Liver (tissue), 3 donors: ENCODE data around the gene C19orf47.

Experiments used
- CTCF ChIP-seq: fragments of 150-350 bp; IDR thresholded peaks from 2 replicates; pipeline ENCODE4 v1.5.1; 2017; ENCODE audit warnings: improper control_type of control experiment, low read depth, low read length; ENCODE audit not compliant: missing input control
- EGR1 ChIP-seq, 2 donors: IDR thresholded peaks; 2 replicates each; pipeline ENCODE4 v1.6.1; 2016 to 2018; ENCODE audit warnings: antibody characterized with exemption in 2 of 2, low read depth in 2 of 2
- FOXA1 ChIP-seq: IDR thresholded peaks from 2 replicates; pipeline ENCODE4 v1.6.1; 2016; ENCODE audit warnings: antibody characterized with exemption
- GABPA ChIP-seq, 2 donors: IDR thresholded peaks in 1 of 2; conservative IDR thresholded peaks in 1 of 2; 2 replicates each; pipeline ENCODE4 v1.6.1; 2016; ENCODE audit warnings: antibody characterized with exemption in 2 of 2, mild to moderate bottlenecking in 1 of 2, moderate library complexity in 1 of 2
- JUND ChIP-seq, 2 donors: IDR thresholded peaks; 2 replicates each; pipeline ENCODE4 v1.6.1; 2016; ENCODE audit warnings: antibody characterized with exemption in 2 of 2
- MAX ChIP-seq: IDR thresholded peaks from 2 replicates; pipeline ENCODE4 v1.6.1; 2016; ENCODE audit warnings: antibody characterized with exemption
- RAD21 ChIP-seq, 2 donors: IDR thresholded peaks; 2 replicates each; pipeline ENCODE4 v1.6.1; 2016; ENCODE audit warnings: antibody characterized with exemption in 2 of 2, mild to moderate bottlenecking in 2 of 2
- TAF1 ChIP-seq: conservative IDR thresholded peaks from 2 replicates; pipeline ENCODE4 v1.6.1; 2016; ENCODE audit warnings: antibody characterized with exemption, mild to moderate bottlenecking
- YY1 ChIP-seq: IDR thresholded peaks from 2 replicates; pipeline ENCODE4 v1.6.1; 2016; ENCODE audit warnings: antibody characterized with exemption, mild to moderate bottlenecking
- ZBTB33 ChIP-seq: IDR thresholded peaks from 2 replicates; pipeline ENCODE4 v1.6.1; 2016; ENCODE audit warnings: antibody characterized with exemption
- TF ChIP-seq, protein P1 (sequence below): IDR thresholded peaks from 2 replicates; pipeline ENCODE4 v1.6.1; 2016; ENCODE audit warnings: antibody characterized with exemption
- donor health status: healthy.
- donor health status: healthy.

DNA sequence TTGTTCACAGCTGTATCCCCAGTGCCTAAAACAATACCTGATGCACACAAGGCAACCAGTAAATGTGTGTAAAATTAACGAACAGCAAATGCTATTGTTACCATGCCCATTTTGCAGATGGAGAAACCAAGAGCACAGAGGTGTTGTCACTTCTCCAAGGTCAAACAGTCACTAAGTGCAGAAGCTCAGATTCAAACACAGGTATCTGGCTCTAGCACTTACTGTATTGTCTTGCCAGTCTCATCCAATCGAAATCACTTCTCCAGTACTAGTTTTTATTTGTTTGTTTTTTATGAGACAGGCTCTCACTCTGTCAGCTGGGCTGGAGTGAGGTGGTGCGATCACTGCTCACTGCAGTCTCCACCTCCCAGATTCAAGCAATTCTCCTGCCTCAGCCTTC, 14.0 kb upstream of the C19orf47 start:
- TF ChIP-seq CTCF (no peak), ZBTB33 (no peak), RAD21 (IDR thresholded peaks at IDR 0.05) (no peak), MAX (no peak), TAF1 (no peak), FOXA1 (no peak), GABPA (IDR thresholded peaks at IDR 0.05 in 1 of 2, conservative IDR thresholded peaks at IDR 0.05 in 1 of 2) (no peak), YY1 (no peak), EGR1 (IDR thresholded peaks at IDR 0.05; ENCODE audit: low read depth in 2 of 2) (no peak), JUND (IDR thresholded peaks at IDR 0.05) (no peak)
- TF ChIP-seq, protein P1, sequence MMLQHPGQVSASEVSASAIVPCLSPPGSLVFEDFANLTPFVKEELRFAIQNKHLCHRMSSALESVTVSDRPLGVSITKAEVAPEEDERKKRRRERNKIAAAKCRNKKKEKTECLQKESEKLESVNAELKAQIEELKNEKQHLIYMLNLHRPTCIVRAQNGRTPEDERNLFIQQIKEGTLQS: no peak
